Mucosa of descending colon (tissue), 3 donors: ENCODE measurements around the gene LNX1. TPM values are rescaled to one million over a fixed set of nuclear protein-coding genes. Genes with fewer than 3 reads are reported as not detected.

ENCODE experiments used
- ATAC-seq: fragments of 200-7000 bp; cut with Tn5 transposase; one replicate; pipeline ENCODE4 v1.9.1; 2020; ENCODE audit warnings: mild to moderate bottlenecking, moderate library complexity
- DNase-seq, 3 donors: peaks; one replicate each; pipeline ENCODE4 v3.0.0-alpha.2; 2020
- H3K36me3 ChIP-seq: fragments of 200-600 bp; one replicate; pipeline ENCODE4 v1.8.0; 2021; ENCODE audit warnings: low read depth, mild to moderate bottlenecking
- H3K4me1 ChIP-seq: fragments of 200-600 bp; one replicate; pipeline ENCODE4 v1.8.0; 2021; ENCODE audit warnings: low read depth, mild to moderate bottlenecking
- H3K4me3 ChIP-seq: fragments of 200-600 bp; one replicate; pipeline ENCODE4 v1.8.0; 2021; ENCODE audit warnings: mild to moderate bottlenecking
- H3K9me3 ChIP-seq: fragments of 200-600 bp; one replicate; pipeline ENCODE4 v1.8.0; 2021; ENCODE audit warnings: mild to moderate bottlenecking
- CTCF ChIP-seq: fragments of 200-600 bp; IDR thresholded peaks from one replicate; pipeline ENCODE4 v1.8.0; 2022; ENCODE audit warnings: antibody characterized with exemption, mild to moderate bottlenecking
- intact Hi-C, 2 donors: fragments of 100-400 bp; cut with DNase I in 1 of 2; cut with micrococcal nuclease in 1 of 2; formaldehyde crosslinking; loops; one replicate each; pipeline versions ENCODE4 v1.11.0 to v1.11.1; 2022; cut with DNase I, micrococcal nuclease
- total RNA-seq, 3 donors: library from RNA; stranded (reverse); fragmentation: NEBNext Ultra II Directional in 2 of 3; extraction: Animal tissue kit (Norgen Biotek cat#: 25700) in 2 of 3; gene quantifications; one replicate each; pipeline versions ENCODE4 v1.2.1 to v1.2.4, GENCODE V29; 2021 to 2023
- donor health status: DM: no; HTN: no; CAD: no; lungs with moderate emphysema.
- donor health status: DM: no; HTN: no; CAD: no.
- donor health status: DM: no; HTN: yes; CAD: no.

LNX1 gene
- total RNA-seq, 3 donors from 2014 or later = 8.2 to 24.3 (median 23.2) TPM

- TF ChIP-seq CTCF = no peak
- ATAC-seq (peak; percentile 36), DNase-seq (no peak)
- no peaks in the 10 kb centered on the region for H3K36me3 ChIP-seq
- no peaks in the 10 kb centered on the region for H3K9me3 ChIP-seq
- no peaks in the 10 kb centered on the region for H3K4me1 ChIP-seq
- no peak overlapping the region for H3K4me3 ChIP-seq
- intact Hi-C loops = no loop called here
Observed at GRCh38 chr4:53633608-53634007, 42.3 kb upstream of the LNX1 start.

GRCh38 chr4:53629296-53629695, 38.0 kb upstream of the LNX1 start:
- DNase-seq (no peak), ATAC-seq (no peak)
- TF ChIP-seq CTCF = no peak
- intact Hi-C loops = no loop called here
- no peak overlapping the region for H3K4me3 ChIP-seq
- no peaks in the 10 kb centered on the region for H3K4me1 ChIP-seq
- H3K36me3 ChIP-seq = no peaks in the 10 kb centered on the region
- H3K9me3 ChIP-seq = no peaks in the 10 kb centered on the region

DNA sequence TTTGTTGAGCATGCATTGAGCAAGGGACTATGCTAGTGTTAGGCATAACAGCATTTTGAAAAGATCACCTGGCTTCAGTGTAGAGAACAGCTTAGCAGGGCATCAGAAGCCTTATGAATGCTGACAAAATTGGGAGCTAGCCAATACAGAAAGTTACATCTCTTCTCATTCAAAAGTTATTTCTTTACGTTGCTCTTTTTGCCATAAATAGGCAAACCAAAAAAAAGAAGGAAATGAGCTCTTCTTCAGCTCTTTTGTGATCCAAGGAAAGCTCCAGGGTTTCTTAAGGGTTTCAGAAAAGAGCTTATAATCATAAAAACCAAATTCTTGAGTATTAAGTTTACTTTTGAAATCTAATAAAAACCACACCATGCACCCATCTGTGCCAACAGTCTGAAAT, 35.2 kb upstream of the LNX1 start:
- Histone ChIP-seq H3K4me3 (no peak overlapping the region), H3K4me1 (no peaks in the 10 kb centered on the region), H3K9me3 (no peaks in the 10 kb centered on the region), H3K36me3 (no peaks in the 10 kb centered on the region)
- TF ChIP-seq CTCF = no peak
- no peak for ATAC-seq
- DNase-seq = no peak
- intact Hi-C loops = no loop called here

GRCh38 chr4:53625888-53626287, 34.6 kb upstream of the LNX1 start:
- no peak for DNase-seq
- no peak for ATAC-seq
- no peaks in the 10 kb centered on the region for H3K4me1 ChIP-seq
- intact Hi-C loops = no loop called here
- H3K36me3 ChIP-seq = no peaks in the 10 kb centered on the region
- no peaks in the 10 kb centered on the region for H3K9me3 ChIP-seq
- H3K4me3 ChIP-seq = no peak overlapping the region
- TF ChIP-seq CTCF = no peak

DNA sequence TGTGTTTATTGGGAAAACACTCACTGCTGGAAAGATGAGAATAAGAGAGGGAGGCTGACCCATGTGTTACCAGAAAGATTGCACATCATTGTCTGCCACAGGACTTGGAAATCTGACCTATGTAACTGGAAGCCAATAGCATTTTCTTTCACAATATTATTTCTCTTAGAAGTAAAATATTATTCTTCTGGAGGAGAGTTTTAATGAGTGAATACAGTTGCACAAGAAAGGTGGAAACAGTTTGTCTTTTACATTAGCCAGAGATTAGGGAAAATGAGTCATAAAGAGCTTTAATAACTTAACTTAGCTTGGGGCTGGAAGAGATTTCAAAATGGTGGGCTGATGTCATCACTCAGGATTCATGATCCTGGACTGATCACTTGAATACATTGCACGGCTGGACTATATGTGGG, 31.5 kb upstream of the LNX1 start:
- intact Hi-C loops = no loop called here
- DNase-seq = no peak

More for the DNA sequence above, 31.5 kb upstream of the LNX1 start:
- Histone ChIP-seq H3K4me1 (no peaks in the 10 kb centered on the region), H3K36me3 (no peaks in the 10 kb centered on the region), H3K9me3 (no peaks in the 10 kb centered on the region), H3K4me3 (no peak overlapping the region)
- no peak for TF ChIP-seq CTCF
- ATAC-seq = no peak
